ENCODE data around the gene POLR1D. TPM values are rescaled to one million over a fixed set of nuclear protein-coding genes. Genes with fewer than 3 reads are reported as not detected.

The POLR1D gene
- total and polyA plus RNA-seq, 8 donors, result 43.7 to 230 (median 139) TPM

- no peak overlapping the region for H3K27ac ChIP-seq
- DNase-seq, result no peak
- H3K27me3 ChIP-seq, result no peaks in the 10 kb centered on the region
- no peaks in the 10 kb centered on the region for H3K9me3 ChIP-seq
- intact Hi-C loops (cut with DNase I; ENCODE audit: low total_unique reads), result no loop called here
- TF ChIP-seq POLR2A (IDR thresholded peaks at IDR 0.05) (no peak), POLR2AphosphoS5 (IDR thresholded peaks at IDR 0.05) (no peak), EP300 (IDR thresholded peaks at IDR 0.05) (no peak), CTCF (IDR thresholded peaks at IDR 0.05) (no peak)
- peaks cover 0 to 8% (median 3%) of the 10 kb centered on the region in 4 donors for H3K36me3 ChIP-seq
- WGBS, 5 donors, result 84 to 100% (median 94%) methylated on average over 1 of the region's 1 CpG
- H3K4me3 ChIP-seq, result no peak overlapping the region
- peaks cover 0 to 28% (median 8%) of the 10 kb centered on the region in 4 donors for H3K4me1 ChIP-seq
Observed at GRCh38 chr13:27574661-27575060, 47.0 kb upstream of the POLR1D start.

DNA sequence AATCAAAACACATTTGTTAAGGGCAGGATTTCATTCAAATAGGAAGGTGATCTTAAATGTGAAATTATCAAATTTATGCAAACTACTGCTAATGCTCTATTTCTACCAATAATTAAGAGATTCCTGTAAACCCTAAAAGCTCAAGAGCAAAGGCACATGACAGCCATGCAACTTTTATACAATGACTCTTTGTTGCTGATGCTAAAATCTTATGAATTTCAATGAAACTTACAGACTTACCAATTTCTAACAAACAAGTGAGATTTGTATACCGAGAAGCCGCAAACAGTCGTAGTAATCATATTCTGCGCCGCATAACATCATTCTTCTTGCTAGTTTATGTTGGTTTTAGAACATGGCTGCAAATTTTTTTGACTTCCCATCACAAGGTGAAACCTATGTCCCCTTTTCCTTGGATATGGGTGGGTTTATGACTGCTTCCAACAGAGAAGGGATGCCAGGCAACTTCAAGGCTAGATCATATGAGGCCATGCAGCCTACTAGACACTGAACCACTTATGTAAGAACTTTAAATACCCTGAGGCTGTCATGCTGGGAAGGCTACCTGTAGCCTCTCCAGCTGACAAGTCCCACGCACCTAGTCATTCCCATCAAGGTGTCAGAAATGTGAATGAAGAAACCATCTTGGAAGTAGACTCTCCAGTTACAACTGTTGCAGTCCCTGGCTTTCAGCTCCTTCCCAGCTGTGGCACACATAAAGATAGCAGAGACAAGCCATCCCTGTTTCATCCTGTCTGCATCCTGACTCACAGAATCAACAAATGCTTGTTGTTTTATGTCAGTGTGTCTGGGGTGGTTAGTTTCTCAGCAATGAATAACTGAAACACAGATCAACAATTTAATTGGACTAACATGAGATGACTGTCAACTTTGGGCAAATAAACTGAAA lies 43.3 kb upstream of the POLR1D start:
- no peak for DNase-seq
- intact Hi-C loops (cut with DNase I; ENCODE audit: low total_unique reads), result no loop called here
- no peak overlapping the region for H3K4me3 ChIP-seq
- H3K4me1 ChIP-seq, result peaks cover 0 to 17% (median 3%) of the 10 kb centered on the region in 4 donors
- H3K27ac ChIP-seq, result no peak overlapping the region
- H3K9me3 ChIP-seq, result no peaks in the 10 kb centered on the region
- no peaks in the 10 kb centered on the region for H3K27me3 ChIP-seq
- 94 to 98% (median 96%) methylated on average over 6 of the region's 6 CpGs for WGBS, 5 donors
- TF ChIP-seq EP300 (IDR thresholded peaks at IDR 0.05), result no peak
- no peak for TF ChIP-seq POLR2AphosphoS5 (IDR thresholded peaks at IDR 0.05)
- no peak for TF ChIP-seq POLR2A (IDR thresholded peaks at IDR 0.05)
- no peak for TF ChIP-seq CTCF (IDR thresholded peaks at IDR 0.05)
- peaks cover 0 to 7% (median 5%) of the 10 kb centered on the region in 4 donors for H3K36me3 ChIP-seq

- WGBS, 5 donors, result 29 to 37% (median 35%) methylated on average over 4 of the region's 4 CpGs
- Histone ChIP-seq H3K27ac (no peak overlapping the region), H3K4me3 (no peak overlapping the region)
Observed at GRCh38 chr13:27583645-27584044, 38.0 kb upstream of the POLR1D start.

More at GRCh38 chr13:27583645-27584044, 38.0 kb upstream of the POLR1D start:
- DNase-seq, result no peak
- H3K36me3 ChIP-seq, result peaks cover 0 to 4% (median under 1%) of the 10 kb centered on the region in 4 donors
- no peaks in the 10 kb centered on the region for H3K9me3 ChIP-seq
- H3K27me3 ChIP-seq, result no peaks in the 10 kb centered on the region
- no peak for TF ChIP-seq POLR2AphosphoS5 (IDR thresholded peaks at IDR 0.05)
- TF ChIP-seq POLR2A (IDR thresholded peaks at IDR 0.05), result no peak
- TF ChIP-seq EP300 (IDR thresholded peaks at IDR 0.05), result no peak
- no peak for TF ChIP-seq CTCF (IDR thresholded peaks at IDR 0.05)
- intact Hi-C loops (cut with DNase I; ENCODE audit: low total_unique reads), result no loop called here
- H3K4me1 ChIP-seq, result peaks cover 0 to 38% (median 14%) of the 10 kb centered on the region in 4 donors
